Mesendoderm (in vitro differentiated cells): ENCODE measurements around the gene SLC25A14. TPM values are rescaled to one million over a fixed set of nuclear protein-coding genes. Genes with fewer than 3 reads are reported as not detected.

Experiments
- DNase-seq: peaks from one replicate; pipeline ENCODE4 v3.0.0; 2013
- H2AK5ac ChIP-seq: 2 replicates; pipeline ENCODE4 v1.6.1; 2013; ENCODE audit warnings: low read length, inconsistent platforms
- H2BK120ac ChIP-seq: 2 replicates; pipeline ENCODE4 v1.6.1; 2013; ENCODE audit warnings: low read depth, mild to moderate bottlenecking, low read length, moderate library complexity, mixed read lengths
- H2BK15ac ChIP-seq: replicated peaks from 2 replicates; pipeline ENCODE4 v1.6.1; 2013; ENCODE audit warnings: low read depth, mild to moderate bottlenecking, moderate library complexity
- H2BK5ac ChIP-seq: 2 replicates; pipeline ENCODE4 v1.6.1; 2013; ENCODE audit warnings: low read length, inconsistent platforms
- H3K18ac ChIP-seq: 2 replicates; pipeline ENCODE4 v1.6.1; 2013; ENCODE audit warnings: mild to moderate bottlenecking, low read length, mixed read lengths
- H3K23ac ChIP-seq: one replicate; pipeline ENCODE4 v1.6.1; 2013; ENCODE audit warnings: low read length
- H3K27ac ChIP-seq: 2 replicates; pipeline ENCODE4 v1.5.1; 2013; ENCODE audit warnings: low read depth, mild to moderate bottlenecking, inconsistent platforms, low read length, moderate library complexity
- H3K27me3 ChIP-seq: 2 replicates; pipeline ENCODE4 v1.6.1; 2013; ENCODE audit warnings: low read length, control low read depth, mild to moderate bottlenecking, inconsistent platforms; ENCODE audit not compliant: insufficient read depth, poor library complexity
- H3K36me3 ChIP-seq: 2 replicates; pipeline ENCODE4 v1.6.1; 2013; ENCODE audit warnings: low read length, inconsistent platforms; ENCODE audit not compliant: control insufficient read depth, insufficient read depth
- H3K4ac ChIP-seq: one replicate; pipeline ENCODE4 v1.6.1; 2013; ENCODE audit warnings: low read depth, mild to moderate bottlenecking, low read length, moderate library complexity
- H3K4me1 ChIP-seq: 2 replicates; pipeline ENCODE4 v1.6.1; 2013; ENCODE audit warnings: low read depth, low read length, inconsistent platforms; ENCODE audit not compliant: control insufficient read depth
- H3K4me2 ChIP-seq: 2 replicates; pipeline ENCODE4 v1.6.1; 2013; ENCODE audit warnings: low read length
- H3K4me3 ChIP-seq: 2 replicates; pipeline ENCODE4 v1.5.1; 2013; ENCODE audit warnings: mild to moderate bottlenecking, low read length
- H3K56ac ChIP-seq: one replicate; pipeline ENCODE4 v1.6.1; 2013; ENCODE audit warnings: low read length
- H3K79me1 ChIP-seq: 2 replicates; pipeline ENCODE4 v1.6.1; 2013; ENCODE audit warnings: low read length, inconsistent platforms
- H3K79me2 ChIP-seq: 2 replicates; pipeline ENCODE4 v1.6.1; 2013; ENCODE audit warnings: mild to moderate bottlenecking, low read length; ENCODE audit not compliant: control insufficient read depth, insufficient read depth
- H3K9ac ChIP-seq: 2 replicates; pipeline ENCODE4 v1.6.1; 2013; ENCODE audit warnings: low read length, inconsistent platforms
- H4K5ac ChIP-seq: one replicate; pipeline ENCODE4 v1.6.1; 2013; ENCODE audit warnings: low read length
- H4K8ac ChIP-seq: one replicate; pipeline ENCODE4 v1.6.1; 2013; ENCODE audit warnings: low read depth, mild to moderate bottlenecking, control low read depth, low read length, moderate library complexity
- WGBS: extraction: QIAGEN DNeasy Blood & Tissue Kit; methylation state at CpG from one replicate; pipeline ENCODE4 v1.1.7; 2013; ENCODE audit warnings: low lambda C conversion rate, missing lambda C conversion rate; ENCODE audit not compliant: insufficient coverage; ENCODE audit errors: extremely low coverage; 5-methylcytosine and 5-hydroxymethylcytosine counted together
- small RNA-seq: library from polyadenylated mRNA; stranded (forward); fragments of <200 nt; extraction: miRNeasy Mini kit (QIAGEN cat#:217004); gene quantifications from one replicate; pipeline ENCODE3, GENCODE V24; 2013; ENCODE audit not compliant: insufficient read depth

SLC25A14 gene

GRCh38 chrX:130419263-130419662 lies 79.5 kb downstream of the SLC25A14 start:
- Histone ChIP-seq H3K36me3 (no peaks in the 10 kb centered on the region), H3K27ac (no peak overlapping the region), H3K9ac (no peak overlapping the region), H2AK5ac (no peak overlapping the region), H2BK120ac (no peak overlapping the region), H2BK5ac (no peak overlapping the region), H3K23ac (no peak overlapping the region), H4K8ac (no peak overlapping the region), H3K4ac (no peak overlapping the region), H3K79me2 (no peaks in the 10 kb centered on the region), H3K27me3 (no peaks in the 10 kb centered on the region), H3K4me3 (no peak overlapping the region), H3K4me1 (no peaks in the 10 kb centered on the region), H3K56ac (no peak overlapping the region), H3K18ac (no peak overlapping the region), H4K5ac (no peak overlapping the region), H3K79me1 (no peaks in the 10 kb centered on the region), H3K4me2 (no peak overlapping the region), H2BK15ac (no peak overlapping the region)
- DNase-seq, result no peak
- no CpG with 5 or more reads among the region's 2 CpGs for WGBS

Small RNA genes within 50 kb of the gene (small RNA-seq; reads per million reads assigned to genes)
- not detected for gene AL035423.1
- gene RNU6-1130P, result not detected
